CD4-positive, alpha-beta T cell treated with Interferon gamma for 1 hour (primary cell): ENCODE results near the gene EGFL7.

Experiments used
- DNase-seq: peaks from one replicate; pipeline ENCODE4 v3.0.0-alpha.2; 2020

Gene EGFL7

GRCh38 chr9:136645352-136645902 is 17.3 kb upstream of the EGFL7 start:
- DNase-seq: no peak

- DNase-seq: no peak
These were observed 16.6 kb upstream of the EGFL7 start for GRCh38 chr9:136645903-136646754.

- no peak for DNase-seq
These were observed 15.6 kb upstream of the EGFL7 start for GRCh38 chr9:136646827-136647711.

GRCh38 chr9:136648751-136649150 is 14.0 kb upstream of the EGFL7 start:
- no peak for DNase-seq

- DNase-seq: no peak
These were observed 12.7 kb upstream of the EGFL7 start for GRCh38 chr9:136650021-136650420.

- no peak for DNase-seq
These were observed 12.1 kb upstream of the EGFL7 start for GRCh38 chr9:136650648-136651047.

GRCh38 chr9:136651860-136652259 is 10.9 kb upstream of the EGFL7 start:
- no peak for DNase-seq

GRCh38 chr9:136653323-136654079 is 9.2 kb upstream of the EGFL7 start:
- DNase-seq: no peak

GRCh38 chr9:136654820-136655535 is 7.7 kb upstream of the EGFL7 start:
- DNase-seq: no peak

GRCh38 chr9:136655536-136656182 is 7.1 kb upstream of the EGFL7 start:
- DNase-seq: no peak

GRCh38 chr9:136656183-136656738 is 6.5 kb upstream of the EGFL7 start:
- DNase-seq: no peak

- DNase-seq: no peak
These were observed 5.7 kb upstream of the EGFL7 start for GRCh38 chr9:136656795-136657611.

- no peak for DNase-seq
These were observed 4.5 kb upstream of the EGFL7 start for GRCh38 chr9:136657974-136658848.

- DNase-seq: no peak
These were observed 3.7 kb upstream of the EGFL7 start for GRCh38 chr9:136658849-136659535.

- DNase-seq: no peak
These were observed 2.6 kb upstream of the EGFL7 start for GRCh38 chr9:136659861-136660784.

- DNase-seq: no peak
These were observed 1.7 kb upstream of the EGFL7 start for GRCh38 chr9:136660971-136661550.
